Measurements from ENCODE around the gene NFE2L3. TPM values are rescaled to one million over a fixed set of nuclear protein-coding genes. Genes with fewer than 3 reads are reported as not detected.

The NFE2L3 gene
- total RNA-seq, 5 donors from 2014 or later (not counting 1 experiment from before 2014, with no cell fraction given), result 1.8 to 6.2 (median 5.1) TPM

DNA sequence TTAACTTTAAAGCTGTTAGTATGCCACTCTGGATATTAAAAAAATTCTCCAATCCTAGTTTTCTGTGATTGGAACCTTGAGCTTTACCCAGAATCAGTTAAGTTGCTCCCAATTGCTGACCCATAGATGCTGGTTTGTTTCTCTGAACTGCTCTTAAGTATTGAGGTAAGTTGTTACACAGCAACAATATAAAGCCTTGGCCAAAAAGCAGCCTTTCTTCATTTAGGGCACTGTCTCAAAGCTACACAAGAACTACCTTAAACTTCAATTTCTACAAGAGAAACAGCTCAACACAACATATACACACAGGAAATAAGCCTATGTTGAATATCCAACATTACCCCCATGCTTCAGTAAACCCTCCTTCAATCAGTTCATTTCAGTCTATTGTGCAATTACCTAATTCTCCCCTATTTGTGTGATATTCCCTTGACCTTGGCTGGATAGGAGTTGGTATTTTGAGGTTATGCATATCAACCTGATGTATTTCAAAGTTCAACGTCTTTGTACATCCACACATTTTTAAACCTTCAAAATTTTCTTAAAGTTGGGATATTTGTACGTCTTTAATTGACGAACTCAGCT, 37.1 kb downstream of the NFE2L3 start:
- Histone ChIP-seq H3K27ac (ENCODE audit: low read length) (peak overlapping the region; percentile 28), H3K27me3 (replicated peaks in 1 of 2; ENCODE audit: control insufficient read depth in 2 of 2, extremely low read depth in 1 of 2, insufficient read depth in 2 of 2, low read length in 1 of 2) (no peaks in the 10 kb centered on the region), H3K9me3 (no peaks in the 10 kb centered on the region), H3K36me3 (ENCODE audit: control insufficient read depth in 2 of 2, extremely low read depth in 1 of 2, insufficient read depth in 1 of 2, low read length in 1 of 2) (peaks cover 0 to 69% of the 10 kb centered on the region in 2 donors), H3K4me3 (ENCODE audit: control insufficient read depth in 1 of 2, extremely low read depth in 1 of 2, low read length in 1 of 2) (no peak overlapping the region), H3K4me1 (ENCODE audit: control insufficient read depth in 1 of 2, extremely low read depth in 1 of 2, insufficient read depth in 2 of 2, low read length in 2 of 2) (peaks cover 29 to 36% of the 10 kb centered on the region in 2 experiments)
- Mint-ChIP-seq H3K27me3 (no peaks in the 10 kb centered on the region), H3K9me3 (peaks cover 0 to 6% (median 0%) of the 10 kb centered on the region in 3 donors), H3K27ac (peak overlapping the region; percentile 1 to 25), H3K4me1 (peaks cover 91 to 95% (median 94%) of the 10 kb centered on the region in 3 donors), H3K36me3 (peaks cover 74% of the 10 kb centered on the region), H3K4me3 (no peak overlapping the region)
- ATAC-seq (replicated peaks in 1 of 4) (no peak), DNase-seq (peak in 1 of 35 experiments; percentile 21)
- ChIA-PET CTCF (interaction anchor here (0.6 to 3.2 kb wide), 7 partner anchors 9 to 1009 kb away, joined by 3 to 38 read pairs (median 3); partner anchors contain the start of gene NFE2L3 (in 1 of the 2)), POLR2A (interaction anchor here (0.7 to 3.9 kb wide), 14 partner anchors 9 to 1550 kb away, joined by 3 to 58 read pairs (median 4); partner anchors contain the start of gene HNRNPA2B1 (in 1 of the 2))
- no CpG with 5 or more reads among the region's 3 CpGs for WGBS (ENCODE audit: insufficient coverage)

DNA sequence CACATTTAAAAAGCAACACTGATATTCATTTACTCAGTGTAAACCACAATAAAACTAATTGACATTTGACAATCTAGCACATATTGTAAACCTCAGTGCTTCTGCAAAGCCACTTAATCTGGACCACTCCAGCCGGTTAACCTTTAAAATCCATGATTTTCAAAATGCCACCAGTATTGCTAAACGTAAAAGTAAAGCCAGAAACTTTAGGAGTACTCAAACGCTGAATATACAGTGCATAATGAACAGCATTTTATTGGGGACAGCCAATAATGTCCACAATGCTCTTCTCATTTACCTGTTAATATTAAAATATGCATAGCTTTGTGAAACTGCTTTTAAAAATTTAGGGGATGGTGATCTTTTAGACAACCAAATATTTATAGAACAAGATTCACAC, 37.7 kb downstream of the NFE2L3 start:
- Mint-ChIP-seq H3K27me3 (no peaks in the 10 kb centered on the region), H3K27ac (peak overlapping the region; percentile 1 to 25)
- CTCF ChIA-PET, result interaction anchor here (0.6 to 3.2 kb wide), 5 partner anchors 8 to 197 kb away, joined by 3 to 38 read pairs (median 3); no protein-coding TSS in a partner anchor

DNA sequence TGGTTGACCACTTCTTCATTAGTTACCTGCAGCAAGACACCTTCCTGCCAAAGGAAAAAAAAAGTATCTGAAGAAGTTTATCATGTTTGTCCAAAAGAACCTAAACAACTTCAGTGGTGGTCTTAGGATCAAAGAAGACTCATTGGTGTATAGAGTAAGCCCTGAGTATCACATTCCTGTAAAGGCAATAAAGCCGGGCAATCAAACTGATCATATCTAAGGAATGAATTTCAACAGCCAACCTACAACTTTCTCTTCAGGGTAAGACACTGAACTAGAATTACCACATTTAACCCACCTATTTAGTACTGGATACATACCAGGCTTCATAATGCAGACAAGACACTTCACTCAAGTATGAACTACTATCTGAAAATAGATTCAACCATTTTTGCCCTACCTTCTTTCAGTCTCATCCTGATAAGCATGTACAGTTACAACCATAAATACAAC, 38.4 kb downstream of the NFE2L3 start:
- ChIA-PET CTCF (interaction anchor here in 1 of 2 donors (1.2 to 1.8 kb wide), 3 partner anchors 10 to 112 kb away, joined by 7 to 8 read pairs (median 8); partner anchors contain the start of gene HNRNPA2B1), POLR2A (interaction anchor here (0.7 to 3.9 kb wide), 10 partner anchors 7 to 112 kb away, joined by 3 to 58 read pairs (median 6); partner anchors contain the start of genes HNRNPA2B1 (in 2 of the 2) and CBX3 (in 1 of the 2))
- Mint-ChIP-seq H3K4me3 (peak overlapping the region in 1 of 3 donors; percentile 20), H3K4me1 (peaks cover 90 to 92% (median 91%) of the 10 kb centered on the region in 3 donors), H3K27me3 (no peaks in the 10 kb centered on the region), H3K9me3 (peaks cover 0 to 3% (median 0%) of the 10 kb centered on the region in 3 donors), H3K27ac (peak overlapping the region; percentile 59 to 76), H3K36me3 (peaks cover 71% of the 10 kb centered on the region)
- WGBS (ENCODE audit: insufficient coverage), result 100% methylated on average over 1 of the region's 1 CpG
- no peak overlapping the region for H3K4me3 ChIP-seq (ENCODE audit: control insufficient read depth in 1 of 2, extremely low read depth in 1 of 2, low read length in 1 of 2)
- DNase-seq (peak in 1 of 35 experiments; percentile 25), ATAC-seq (replicated peaks in 1 of 4) (no peak)
- no peaks in the 10 kb centered on the region for H3K9me3 ChIP-seq
- peaks cover 39 to 42% of the 10 kb centered on the region in 2 experiments for H3K4me1 ChIP-seq (ENCODE audit: control insufficient read depth in 1 of 2, extremely low read depth in 1 of 2, insufficient read depth in 2 of 2, low read length in 2 of 2)
- peak overlapping the region; percentile 21 for H3K27ac ChIP-seq (ENCODE audit: low read length)
- peaks cover 0 to 73% of the 10 kb centered on the region in 2 donors for H3K36me3 ChIP-seq (ENCODE audit: control insufficient read depth in 2 of 2, extremely low read depth in 1 of 2, insufficient read depth in 1 of 2, low read length in 1 of 2)
- H3K27me3 ChIP-seq (replicated peaks in 1 of 2; ENCODE audit: control insufficient read depth in 2 of 2, extremely low read depth in 1 of 2, insufficient read depth in 2 of 2, low read length in 1 of 2), result no peaks in the 10 kb centered on the region

More for the DNA sequence above, 37.7 kb downstream of the NFE2L3 start:
- H3K27ac ChIP-seq (ENCODE audit: low read length), result no peak overlapping the region
- no peaks in the 10 kb centered on the region for H3K27me3 ChIP-seq (replicated peaks in 1 of 2; ENCODE audit: control insufficient read depth in 2 of 2, extremely low read depth in 1 of 2, insufficient read depth in 2 of 2, low read length in 1 of 2)
- H3K4me1 ChIP-seq (ENCODE audit: control insufficient read depth in 1 of 2, extremely low read depth in 1 of 2, insufficient read depth in 2 of 2, low read length in 2 of 2), result peaks cover 36 to 38% of the 10 kb centered on the region in 2 experiments
- H3K4me3 ChIP-seq (ENCODE audit: control insufficient read depth in 1 of 2, extremely low read depth in 1 of 2, low read length in 1 of 2), result no peak overlapping the region
- ATAC-seq (replicated peaks in 1 of 4), result no peak
- H3K4me3 Mint-ChIP-seq, result no peak overlapping the region
- peaks cover 0 to 72% of the 10 kb centered on the region in 2 donors for H3K36me3 ChIP-seq (ENCODE audit: control insufficient read depth in 2 of 2, extremely low read depth in 1 of 2, insufficient read depth in 1 of 2, low read length in 1 of 2)
- peaks cover 0 to 6% (median 0%) of the 10 kb centered on the region in 3 donors for H3K9me3 Mint-ChIP-seq
- H3K4me1 Mint-ChIP-seq, result peaks cover 91 to 95% (median 94%) of the 10 kb centered on the region in 3 donors
- H3K9me3 ChIP-seq, result no peaks in the 10 kb centered on the region
- DNase-seq, result peak in 1 of 35 experiments; percentile 7
- POLR2A ChIA-PET, result interaction anchor here (0.8 to 3.9 kb wide), 5 partner anchors 8 to 35 kb away, joined by 3 to 58 read pairs (median 4); partner anchors contain the start of gene HNRNPA2B1 (in 1 of the 2)
- peaks cover 74% of the 10 kb centered on the region for H3K36me3 Mint-ChIP-seq
- WGBS (ENCODE audit: insufficient coverage), result no CpG with 5 or more reads among the region's 3 CpGs

DNA sequence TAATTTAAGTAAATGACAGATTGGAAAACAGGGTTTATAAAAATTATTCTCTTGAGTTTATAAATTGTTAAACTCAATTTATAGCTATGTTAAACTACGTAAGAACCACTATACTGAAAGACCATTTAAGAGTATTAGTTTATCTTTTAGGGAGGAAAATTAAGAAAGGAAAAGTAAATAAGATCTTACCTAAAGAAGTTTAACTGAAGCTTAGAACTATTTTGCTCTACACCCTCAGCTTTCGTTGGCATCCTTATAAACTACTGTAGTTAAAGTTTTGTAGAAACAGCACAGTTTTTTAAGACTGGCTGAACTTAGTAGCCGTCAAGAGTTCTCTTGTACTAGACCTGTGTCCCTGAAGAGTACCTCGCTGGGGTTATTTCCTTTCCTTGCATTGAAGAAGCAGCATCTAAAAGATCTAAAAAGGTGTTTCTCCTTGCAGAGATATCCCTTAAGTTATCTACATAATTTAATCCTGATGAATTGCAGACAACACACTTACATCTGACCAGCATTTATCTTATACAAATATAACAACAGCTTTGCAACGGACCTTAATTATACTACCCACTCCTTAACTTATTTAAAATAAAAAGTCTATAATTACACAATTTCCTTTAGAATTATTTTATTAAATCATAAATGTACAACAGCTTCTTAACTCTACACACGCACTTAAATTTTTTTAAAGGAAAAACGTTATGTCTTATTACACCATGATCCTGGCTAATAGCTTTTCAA, 39.4 kb downstream of the NFE2L3 start:
- WGBS (ENCODE audit: insufficient coverage), result 69% methylated on average over 4 of the region's 7 CpGs
- Histone ChIP-seq H3K4me3 (ENCODE audit: control insufficient read depth in 1 of 2, extremely low read depth in 1 of 2, low read length in 1 of 2) (no peak overlapping the region), H3K9me3 (no peaks in the 10 kb centered on the region), H3K4me1 (ENCODE audit: control insufficient read depth in 1 of 2, extremely low read depth in 1 of 2, insufficient read depth in 2 of 2, low read length in 2 of 2) (peaks cover 45 to 52% of the 10 kb centered on the region in 2 experiments), H3K27ac (ENCODE audit: low read length) (peak overlapping the region; percentile 47), H3K36me3 (ENCODE audit: control insufficient read depth in 2 of 2, extremely low read depth in 1 of 2, insufficient read depth in 1 of 2, low read length in 1 of 2) (peaks cover 0 to 83% of the 10 kb centered on the region in 2 donors), H3K27me3 (replicated peaks in 1 of 2; ENCODE audit: control insufficient read depth in 2 of 2, extremely low read depth in 1 of 2, insufficient read depth in 2 of 2, low read length in 1 of 2) (no peaks in the 10 kb centered on the region)
- no peaks in the 10 kb centered on the region for H3K27me3 Mint-ChIP-seq
- H3K36me3 Mint-ChIP-seq, result peaks cover 77% of the 10 kb centered on the region
- peak overlapping the region in 2 of 3 donors; percentile 32 to 96 for H3K4me3 Mint-ChIP-seq
- no peaks in the 10 kb centered on the region for H3K9me3 Mint-ChIP-seq
- CTCF ChIA-PET, result interaction anchor here (0.7 to 2.4 kb wide), 13 partner anchors 9 to 299 kb away, joined by 3 to 9 read pairs (median 4); partner anchors contain the start of genes HNRNPA2B1 (in 1 of the 2) and NFE2L3 (in 1 of the 2)
- DNase-seq (peak in 1 of 35 experiments; percentile 19), ATAC-seq (replicated peaks in 1 of 4) (no peak)
- POLR2A ChIA-PET, result interaction anchor here (0.5 to 2.8 kb wide), 23 partner anchors 9 to 298 kb away, joined by 3 to 19 read pairs (median 5); partner anchors contain the start of genes HNRNPA2B1 (in 2 of the 2), CBX3 (in 1 of the 2) and NFE2L3 (in 1 of the 2)
- H3K4me1 Mint-ChIP-seq, result peaks cover 92 to 94% (median 92%) of the 10 kb centered on the region in 3 donors
- H3K27ac Mint-ChIP-seq, result peak overlapping the region; percentile 76 to 92

DNA sequence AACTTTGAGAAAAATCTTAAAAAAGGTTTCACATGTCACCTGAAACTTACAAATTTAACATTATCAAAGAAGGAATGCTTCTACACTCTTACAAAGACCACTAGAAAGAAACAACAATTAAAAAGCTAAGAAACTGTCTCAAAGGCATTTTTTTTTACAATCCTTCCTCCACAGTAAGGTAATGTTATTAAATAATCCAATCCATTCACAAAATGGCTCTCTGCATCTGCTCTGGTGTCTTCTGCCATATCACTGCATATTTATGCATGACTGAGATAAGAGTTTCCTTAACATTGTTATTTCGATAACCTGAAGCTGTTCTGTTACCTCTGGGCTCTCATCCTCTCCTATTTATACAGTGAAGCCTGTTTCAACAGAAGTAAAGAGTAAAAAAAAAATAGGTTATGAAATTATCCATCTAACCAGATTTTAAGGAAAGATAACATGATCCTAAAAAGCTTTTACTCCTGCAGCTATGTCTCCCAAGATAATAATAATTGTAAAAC, 40.0 kb downstream of the NFE2L3 start:
- peak overlapping the region; percentile 17 to 96 (median 29) for H3K4me3 Mint-ChIP-seq
- Histone ChIP-seq H3K4me3 (ENCODE audit: control insufficient read depth in 1 of 2, extremely low read depth in 1 of 2, low read length in 1 of 2) (no peak overlapping the region), H3K9me3 (no peaks in the 10 kb centered on the region), H3K36me3 (ENCODE audit: control insufficient read depth in 2 of 2, extremely low read depth in 1 of 2, insufficient read depth in 1 of 2, low read length in 1 of 2) (peaks cover 3 to 89% of the 10 kb centered on the region in 2 donors), H3K4me1 (ENCODE audit: control insufficient read depth in 1 of 2, extremely low read depth in 1 of 2, insufficient read depth in 2 of 2, low read length in 2 of 2) (peaks cover 44 to 58% of the 10 kb centered on the region in 2 experiments), H3K27me3 (replicated peaks in 1 of 2; ENCODE audit: control insufficient read depth in 2 of 2, extremely low read depth in 1 of 2, insufficient read depth in 2 of 2, low read length in 1 of 2) (no peaks in the 10 kb centered on the region), H3K27ac (ENCODE audit: low read length) (peak overlapping the region; percentile 47)
- peak in 1 of 35 experiments; percentile 12 for DNase-seq
- ChIA-PET POLR2A (interaction anchor here (0.6 to 2.8 kb wide), 19 partner anchors 8 to 1499 kb away, joined by 3 to 19 read pairs (median 5); partner anchors contain the start of genes HNRNPA2B1 (in 2 of the 2), CBX3 (in 1 of the 2) and NFE2L3 (in 1 of the 2)), CTCF (interaction anchor here (0.7 to 2.4 kb wide), 14 partner anchors 8 to 114 kb away, joined by 3 to 9 read pairs (median 4); partner anchors contain the start of genes HNRNPA2B1 (in 1 of the 2) and NFE2L3 (in 1 of the 2))
- no peaks in the 10 kb centered on the region for H3K9me3 Mint-ChIP-seq
- peaks cover 81% of the 10 kb centered on the region for H3K36me3 Mint-ChIP-seq
- no peak for ATAC-seq (replicated peaks in 1 of 4)
- peak overlapping the region; percentile 83 to 92 for H3K27ac Mint-ChIP-seq
- peaks cover 92 to 94% (median 92%) of the 10 kb centered on the region in 3 donors for H3K4me1 Mint-ChIP-seq
- WGBS (ENCODE audit: insufficient coverage), result no CpG with 5 or more reads among the region's 1 CpG
- no peaks in the 10 kb centered on the region for H3K27me3 Mint-ChIP-seq
